ENCODE results near the gene LCE7A.

DNA sequence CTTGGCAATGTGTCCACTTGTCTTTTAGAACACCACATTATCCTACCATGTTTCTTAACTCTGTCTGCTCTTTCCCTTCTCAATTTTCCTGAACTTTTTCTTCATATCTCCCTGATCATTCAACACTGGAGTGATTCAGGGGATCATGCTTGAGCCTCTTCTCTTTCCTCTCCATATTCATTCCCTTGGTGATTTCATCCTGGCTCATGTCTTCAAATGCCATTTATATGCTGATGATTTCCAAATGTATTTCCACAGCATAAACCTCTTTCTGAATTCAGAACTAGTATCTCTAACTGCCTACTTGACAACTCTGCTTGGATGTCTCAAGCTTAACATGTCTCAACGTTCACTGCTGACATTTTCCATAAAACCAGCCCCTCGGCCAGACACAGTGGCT, 40.1 kb downstream of the LCE7A start:
- TF ChIP-seq POLR2A (IDR thresholded peaks at IDR 0.05), result no peak
- TF ChIP-seq, protein P1, sequence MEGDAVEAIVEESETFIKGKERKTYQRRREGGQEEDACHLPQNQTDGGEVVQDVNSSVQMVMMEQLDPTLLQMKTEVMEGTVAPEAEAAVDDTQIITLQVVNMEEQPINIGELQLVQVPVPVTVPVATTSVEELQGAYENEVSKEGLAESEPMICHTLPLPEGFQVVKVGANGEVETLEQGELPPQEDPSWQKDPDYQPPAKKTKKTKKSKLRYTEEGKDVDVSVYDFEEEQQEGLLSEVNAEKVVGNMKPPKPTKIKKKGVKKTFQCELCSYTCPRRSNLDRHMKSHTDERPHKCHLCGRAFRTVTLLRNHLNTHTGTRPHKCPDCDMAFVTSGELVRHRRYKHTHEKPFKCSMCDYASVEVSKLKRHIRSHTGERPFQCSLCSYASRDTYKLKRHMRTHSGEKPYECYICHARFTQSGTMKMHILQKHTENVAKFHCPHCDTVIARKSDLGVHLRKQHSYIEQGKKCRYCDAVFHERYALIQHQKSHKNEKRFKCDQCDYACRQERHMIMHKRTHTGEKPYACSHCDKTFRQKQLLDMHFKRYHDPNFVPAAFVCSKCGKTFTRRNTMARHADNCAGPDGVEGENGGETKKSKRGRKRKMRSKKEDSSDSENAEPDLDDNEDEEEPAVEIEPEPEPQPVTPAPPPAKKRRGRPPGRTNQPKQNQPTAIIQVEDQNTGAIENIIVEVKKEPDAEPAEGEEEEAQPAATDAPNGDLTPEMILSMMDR (IDR thresholded peaks at IDR 0.05), result no peak

Data from testis (tissue), 2 donors.